ENCODE measurements around the gene BCKDK. TPM values are rescaled to one million over a fixed set of nuclear protein-coding genes. Genes with fewer than 3 reads are reported as not detected.
"Not testable (repeated sequence)": the region's sequence is repeated elsewhere in the genome, so short reads cannot be mapped to it uniquely, and the experiment has no call there.

BCKDK gene
- total RNA-seq, 3 donors from 2014 or later (not counting 1 experiment from before 2014, with no cell fraction given) = 9.9 to 16.3 (median 12.1) TPM

GRCh38 chr16:31149332-31149731 lies 41.1 kb downstream of the BCKDK start:
- H3K4me3 ChIP-seq (ENCODE audit: low read length) = no peak overlapping the region
- ATAC-seq = no peak

DNA sequence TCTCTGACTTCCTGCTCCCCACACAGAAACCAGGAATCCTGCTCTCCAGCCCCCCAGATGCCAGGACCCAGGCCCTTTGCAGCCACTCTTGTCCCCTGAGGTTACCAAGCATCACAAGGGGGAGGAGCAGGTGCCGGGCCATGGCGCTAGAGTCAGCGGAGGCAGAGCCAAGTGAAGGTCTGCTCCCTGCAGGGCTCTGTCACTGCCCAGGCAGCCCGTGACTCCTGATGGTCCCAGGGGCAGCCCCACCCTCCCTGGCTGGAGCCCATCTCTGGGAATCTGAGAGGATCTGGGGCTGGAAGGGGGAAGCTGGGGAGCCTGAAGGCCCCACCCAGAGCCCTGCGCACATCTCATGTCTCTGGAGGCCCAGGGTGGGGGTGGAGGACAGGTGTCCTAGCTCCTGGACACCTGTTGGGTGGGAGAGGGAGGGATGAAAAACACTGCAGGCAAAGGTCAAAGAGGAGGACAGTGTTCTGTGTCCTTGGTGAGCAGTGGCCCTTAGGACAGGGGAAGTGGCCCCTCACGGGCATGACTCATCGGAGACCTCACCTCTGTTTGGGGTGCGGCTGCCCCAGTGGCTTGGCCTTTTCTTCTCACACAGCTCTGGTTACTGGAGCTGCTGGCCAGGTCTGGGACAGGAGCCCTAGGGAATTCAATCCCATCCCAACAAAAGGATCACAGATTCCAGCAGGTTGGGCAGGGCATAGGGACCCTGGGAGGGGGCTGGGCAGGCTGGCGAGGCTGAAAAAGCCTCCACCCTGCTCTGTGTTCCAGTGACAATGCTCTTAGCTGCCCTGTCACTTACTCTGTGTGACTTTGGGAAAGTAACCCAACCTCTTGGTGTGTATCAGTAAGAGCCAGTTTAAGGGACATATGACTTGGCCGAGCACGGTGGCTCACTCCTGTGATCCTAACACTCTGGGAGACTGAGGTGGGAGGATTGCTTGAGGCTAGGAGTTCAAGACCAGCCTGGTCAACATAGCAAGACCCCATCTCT lies 42.0 kb downstream of the BCKDK start, which contains the start of gene PRSS36:
Gene PRSS36 (minus strand): TSS at position 173 of the 997 bp plus-strand sequence. CDS start 31 bp downstream, at position 142.
- intact Hi-C loops (cut with micrococcal nuclease) = no loop called here
- Mint-ChIP-seq H3K27ac (no peak within 1 kb of the TSS), H3K27me3 (ENCODE audit: low read depth in 2 of 2) (peaks cover 0 to 7% of the 10 kb centered on the region in 2 donors), H3K4me3 (no peak within 1 kb of the TSS), H3K4me1 (peaks cover 0 to 6% of the 10 kb centered on the region in 2 donors), H3K9me3 (no peaks in the 10 kb centered on the region), H3K36me3 (no peaks in the 10 kb centered on the region)
- Histone ChIP-seq H3K4me3 (ENCODE audit: low read length) (no peak within 1 kb of the TSS), H3K36me3 (ENCODE audit: control insufficient read depth, insufficient read depth, low read length) (no peaks in the 10 kb centered on the region), H3K27me3 (ENCODE audit: control insufficient read depth, insufficient read depth, low read length) (no peaks in the 10 kb centered on the region), H3K27ac (ENCODE audit: low read length) (no peak within 1 kb of the TSS), H3K4me1 (ENCODE audit: control insufficient read depth, insufficient read depth, low read length) (peaks cover 20% of the 10 kb centered on the region), H3K9me3 (ENCODE audit: control insufficient read depth, insufficient read depth, low read length) (no peaks in the 10 kb centered on the region)
- no peak for ATAC-seq
- no peak for DNase-seq
- WGBS (ENCODE audit: insufficient coverage) = 84% methylated on average over 11 of the region's 11 CpGs
- TF ChIP-seq CTCF (IDR thresholded peaks at IDR 0.05) = no peak

More at GRCh38 chr16:31149332-31149731, 41.1 kb downstream of the BCKDK start:
- no peak for TF ChIP-seq CTCF (IDR thresholded peaks at IDR 0.05)
- H3K4me1 ChIP-seq (ENCODE audit: control insufficient read depth, insufficient read depth, low read length) = peaks cover 20% of the 10 kb centered on the region
- no peak overlapping the region for H3K27ac ChIP-seq (ENCODE audit: low read length)
- Mint-ChIP-seq H3K4me3 (no peak overlapping the region), H3K27ac (no peak overlapping the region), H3K4me1 (peaks cover 0 to 6% of the 10 kb centered on the region in 2 donors), H3K27me3 (ENCODE audit: low read depth in 2 of 2) (peaks cover 0 to 7% of the 10 kb centered on the region in 2 donors), H3K36me3 (no peaks in the 10 kb centered on the region), H3K9me3 (no peaks in the 10 kb centered on the region)
- H3K9me3 ChIP-seq (ENCODE audit: control insufficient read depth, insufficient read depth, low read length) = no peaks in the 10 kb centered on the region
- DNase-seq = no peak
- no peaks in the 10 kb centered on the region for H3K36me3 ChIP-seq (ENCODE audit: control insufficient read depth, insufficient read depth, low read length)
- H3K27me3 ChIP-seq (ENCODE audit: control insufficient read depth, insufficient read depth, low read length) = no peaks in the 10 kb centered on the region
- 81% methylated on average over 5 of the region's 5 CpGs for WGBS (ENCODE audit: insufficient coverage)
- intact Hi-C loops (cut with micrococcal nuclease) = no loop called here

- intact Hi-C loops (cut with micrococcal nuclease); H3K4me3 ChIP-seq (ENCODE audit: low read length); H3K36me3 ChIP-seq (ENCODE audit: control insufficient read depth, insufficient read depth, low read length); ATAC-seq; H3K27me3 ChIP-seq (ENCODE audit: control insufficient read depth, insufficient read depth, low read length); H3K9me3 ChIP-seq (ENCODE audit: control insufficient read depth, insufficient read depth, low read length); H3K27me3 Mint-ChIP-seq (ENCODE audit: low read depth in 2 of 2); H3K9me3 Mint-ChIP-seq; H3K4me3 Mint-ChIP-seq; H3K27ac Mint-ChIP-seq; H3K27ac ChIP-seq (ENCODE audit: low read length); H3K36me3 Mint-ChIP-seq; H3K4me1 Mint-ChIP-seq; DNase-seq: not testable (repeated sequence)
- WGBS (ENCODE audit: insufficient coverage) = 61% methylated on average over 5 of the region's 6 CpGs
- H3K4me1 ChIP-seq (ENCODE audit: control insufficient read depth, insufficient read depth, low read length) = peaks cover 20% of the 10 kb centered on the region
Observed at GRCh38 chr16:31150976-31151375, 42.8 kb downstream of the BCKDK start.

GRCh38 chr16:31157136-31157535 lies 49.0 kb downstream of the BCKDK start:
- H3K36me3 Mint-ChIP-seq = no peaks in the 10 kb centered on the region
- Histone ChIP-seq H3K4me3 (ENCODE audit: low read length) (no peak overlapping the region), H3K9me3 (ENCODE audit: control insufficient read depth, insufficient read depth, low read length) (no peaks in the 10 kb centered on the region), H3K27me3 (ENCODE audit: control insufficient read depth, insufficient read depth, low read length) (no peaks in the 10 kb centered on the region), H3K36me3 (ENCODE audit: control insufficient read depth, insufficient read depth, low read length) (no peaks in the 10 kb centered on the region), H3K27ac (ENCODE audit: low read length) (no peak overlapping the region), H3K4me1 (ENCODE audit: control insufficient read depth, insufficient read depth, low read length) (peaks cover 3% of the 10 kb centered on the region)
- intact Hi-C loops (cut with micrococcal nuclease) = no loop called here
- H3K4me3 Mint-ChIP-seq = peak overlapping the region; percentile 4
- H3K9me3 Mint-ChIP-seq = no peaks in the 10 kb centered on the region
- H3K4me1 Mint-ChIP-seq = peaks cover 0 to 6% of the 10 kb centered on the region in 2 donors
- peak in 1 of 3 donors; percentile 48 for ATAC-seq
- DNase-seq = no peak
- H3K27ac Mint-ChIP-seq = no peak overlapping the region
- no peak for TF ChIP-seq CTCF (IDR thresholded peaks at IDR 0.05)
- WGBS (ENCODE audit: insufficient coverage) = 8% methylated on average over 8 of the region's 8 CpGs
- H3K27me3 Mint-ChIP-seq (ENCODE audit: low read depth in 2 of 2) = no peaks in the 10 kb centered on the region

Data from natural killer cell (primary cell).